IMR-90 (cell line): ENCODE data around the gene SETDB1. TPM values are rescaled to one million over a fixed set of nuclear protein-coding genes. Genes with fewer than 3 reads are reported as not detected.

ENCODE experiments used
- ATAC-seq: fragments of 200-7000 bp; cut with Tn5 transposase; 2 replicates; pipeline ENCODE4 v1.9.1; 2020; ENCODE audit warnings: low read depth, mild to moderate bottlenecking, moderate library complexity
- BruUV-seq: library from RNA; stranded (reverse); fragments of 400-500 nt; replicated peaks from 2 replicates; lab custom pipeline; 2021; lab: Mats Ljungman, UMichigan
- CTCF ChIA-PET: fragments of 300-600 bp; formaldehyde crosslinking; extraction: SDS; loops from one replicate; lab custom pipeline; 2021; ENCODE audit warnings: antibody characterized with exemption; lab: Yijun Ruan, JAX
- POLR2A ChIA-PET: fragments of 300-600 bp; sonication (Branson Sonifier 250); formaldehyde crosslinking; loops from one replicate; lab custom pipeline; 2022; ENCODE audit warnings: antibody characterized with exemption; ENCODE audit not compliant: unreplicated experiment; lab: Charles Lee
- DNase-seq: peaks from one replicate; pipeline ENCODE4 v3.0.0; 2013
- H2AFZ ChIP-seq: replicated peaks from 2 replicates; pipeline ENCODE3; 2013; ENCODE audit warnings: low read length, mild to moderate bottlenecking; ENCODE audit not compliant: poor library complexity
- H2AK5ac ChIP-seq: 2 replicates; pipeline ENCODE4 v1.6.1; 2013; ENCODE audit warnings: low read depth, low read length, inconsistent platforms
- H2AK9ac ChIP-seq: replicated peaks from 2 replicates; pipeline ENCODE3; 2013; ENCODE audit warnings: mild to moderate bottlenecking, low read depth, low read length, moderate library complexity; ENCODE audit not compliant: poor library complexity
- H2BK120ac ChIP-seq: 2 replicates; pipeline ENCODE4 v1.6.1; 2013; ENCODE audit warnings: low read depth, low read length, inconsistent platforms
- H2BK15ac ChIP-seq: 3 replicates; pipeline ENCODE4 v1.6.1; 2013; ENCODE audit warnings: low read depth, low read length, inconsistent platforms
- H2BK20ac ChIP-seq: 2 replicates; pipeline ENCODE4 v1.6.1; 2013; ENCODE audit warnings: low read depth, mild to moderate bottlenecking, inconsistent platforms, low read length, moderate library complexity
- H2BK5ac ChIP-seq: 2 replicates; pipeline ENCODE4 v1.6.1; 2013; ENCODE audit warnings: mild to moderate bottlenecking, low read depth, low read length, inconsistent platforms; ENCODE audit not compliant: poor library complexity, severe bottlenecking
- H3K14ac ChIP-seq: replicated peaks from 2 replicates; pipeline ENCODE4 v1.6.1; 2013; ENCODE audit warnings: low read depth, low read length, inconsistent platforms
- H3K18ac ChIP-seq: 2 replicates; pipeline ENCODE4 v1.6.1; 2013; ENCODE audit warnings: low read depth, low read length, control low read depth
- H3K23ac ChIP-seq: 2 replicates; pipeline ENCODE4 v1.6.1; 2013; ENCODE audit warnings: low read depth, low read length, inconsistent platforms
- H3K27ac ChIP-seq: 2 replicates; pipeline ENCODE4 v1.5.1; 2013; ENCODE audit warnings: mild to moderate bottlenecking, control low read depth, low read length; ENCODE audit not compliant: insufficient read depth
- H3K27me3 ChIP-seq: 2 replicates; pipeline ENCODE4 v1.6.1; 2013; ENCODE audit warnings: low read length; ENCODE audit not compliant: control insufficient read depth, insufficient read depth
- H3K36me3 ChIP-seq: 2 replicates; pipeline ENCODE4 v1.6.1; 2013; ENCODE audit warnings: low read length, mixed read lengths; ENCODE audit not compliant: control insufficient read depth, insufficient read depth
- H3K4ac ChIP-seq: 2 replicates; pipeline ENCODE4 v1.6.1; 2013; ENCODE audit warnings: low read depth, low read length, inconsistent platforms
- H3K4me1 ChIP-seq: 2 replicates; pipeline ENCODE4 v1.6.1; 2013; ENCODE audit warnings: low read length, mixed read lengths; ENCODE audit not compliant: control insufficient read depth, insufficient read depth
- H3K4me2 ChIP-seq: 2 replicates; pipeline ENCODE4 v1.6.1; 2013; ENCODE audit warnings: low read depth, mild to moderate bottlenecking, control low read depth, low read length, moderate library complexity
- H3K4me3 ChIP-seq: 2 replicates; pipeline ENCODE4 v1.5.1; 2013; ENCODE audit warnings: low read depth, mild to moderate bottlenecking, control low read depth, low read length, moderate library complexity; ENCODE audit not compliant: insufficient read depth
- H3K56ac ChIP-seq: 2 replicates; pipeline ENCODE4 v1.6.1; 2013; ENCODE audit warnings: low read length, inconsistent platforms; ENCODE audit not compliant: insufficient read depth; ENCODE audit errors: extremely low read depth
- H3K79me1 ChIP-seq, 2 experiments: 2 replicates each; pipeline ENCODE4 v1.6.1; 2013; ENCODE audit warnings: low read length in 2 of 2, inconsistent platforms in 1 of 2, low read depth in 1 of 2
- H3K9ac ChIP-seq: 2 replicates; pipeline ENCODE4 v1.6.1; 2013; ENCODE audit warnings: low read depth, low read length, control low read depth
- H3K9me1 ChIP-seq: 2 replicates; pipeline ENCODE4 v1.6.1; 2013; ENCODE audit warnings: low read length, inconsistent platforms; ENCODE audit not compliant: insufficient read depth
- H3K9me3 ChIP-seq: 2 replicates; pipeline ENCODE4 v1.6.1; 2013; ENCODE audit warnings: low read length; ENCODE audit not compliant: control insufficient read depth, insufficient read depth
- H4K20me1 ChIP-seq: 2 replicates; pipeline ENCODE4 v1.6.1; 2013; ENCODE audit warnings: low read length, inconsistent platforms; ENCODE audit not compliant: insufficient read depth
- H4K5ac ChIP-seq: 2 replicates; pipeline ENCODE4 v1.6.1; 2013; ENCODE audit warnings: mild to moderate bottlenecking, low read depth, low read length, control low read depth
- H4K8ac ChIP-seq, 2 experiments: 2 replicates each; pipeline ENCODE4 v1.6.1; 2013; ENCODE audit warnings: low read depth in 2 of 2, low read length in 2 of 2, control low read depth in 1 of 2, inconsistent platforms in 1 of 2
- H4K91ac ChIP-seq: 2 replicates; pipeline ENCODE4 v1.6.1; 2013; ENCODE audit warnings: low read depth, low read length, inconsistent platforms; ENCODE audit not compliant: insufficient read depth
- BHLHE40 ChIP-seq: fragments of 150-350 bp; IDR thresholded peaks from 2 replicates; pipeline ENCODE4 v1.6.1; 2016; ENCODE audit warnings: mild to moderate bottlenecking, low read depth, low read length
- FOS ChIP-seq: fragments of 150-350 bp; IDR thresholded peaks from 2 replicates; pipeline ENCODE4 v1.6.1; 2016; ENCODE audit warnings: low read depth, low read length
- NFE2L2 ChIP-seq: fragments of 150-350 bp; IDR thresholded peaks from 2 replicates; pipeline ENCODE4 v1.6.1; 2016; ENCODE audit warnings: low read depth, mild to moderate bottlenecking, low read length
- RAD21 ChIP-seq: IDR thresholded peaks from 2 replicates; pipeline ENCODE4 v1.6.1; 2012; ENCODE audit warnings: low read length, improper control_type of control experiment
- RCOR1 ChIP-seq: IDR thresholded peaks from 2 replicates; pipeline ENCODE4 v1.6.1; 2012; ENCODE audit warnings: mild to moderate bottlenecking, low read length, improper control_type of control experiment; ENCODE audit not compliant: insufficient replicate concordance
- RFX5 ChIP-seq: IDR thresholded peaks from 2 replicates; pipeline ENCODE4 v1.8.0; 2012; ENCODE audit warnings: low read depth, mild to moderate bottlenecking, low read length, moderate library complexity
- SMC3 ChIP-seq: fragments of 150-350 bp; IDR thresholded peaks from 2 replicates; pipeline ENCODE4 v1.6.1; 2016; ENCODE audit warnings: low read depth, mild to moderate bottlenecking, antibody characterized with exemption, low read length, moderate library complexity
- WGBS, 2 experiments: methylation state at CpG; one replicate each; pipeline versions ENCODE4 v1.1.5 to v1.1.7; 2013; ENCODE audit warnings: missing lambda C conversion rate in 2 of 2; ENCODE audit not compliant: insufficient read length in 1 of 2; ENCODE audit errors: extremely low coverage in 2 of 2; 5-methylcytosine and 5-hydroxymethylcytosine counted together
- dilution Hi-C: fragments of 300-500 bp; cut with HindIII; formaldehyde crosslinking; loops from one replicate; pipeline ENCODE4 v1.14.3; 2018; ENCODE audit warnings: low sequenced_read_pairs; ENCODE audit not compliant: unreplicated experiment
- in situ Hi-C: fragments of 300-500 bp; cut with MboI; formaldehyde crosslinking; loops from 3 replicates; pipeline ENCODE4 v1.14.3; 2019; ENCODE audit warnings: low sequenced_read_pairs, inconsistent platforms, mixed read lengths
- intact Hi-C: fragments of 100-400 bp; cut with micrococcal nuclease; formaldehyde crosslinking; loops from 2 replicates; pipeline ENCODE4 v1.10.0; 2022
- polyA plus RNA-seq, 3 experiments: library from polyadenylated mRNA; depleted of rRNA; stranded (reverse); fragments of >200 nt; gene quantifications; 2 replicates each; pipeline ENCODE4 v1.2.3, GENCODE V29; 2012; ENCODE audit warnings: low replicate concordance in 1 of 3
- total RNA-seq: library from RNA; depleted of rRNA; stranded (reverse); fragments of >200 nt; gene quantifications from 2 replicates; pipeline ENCODE4 v1.2.3, GENCODE V29; 2012
- TF ChIP-seq, protein P1 (sequence below): conservative IDR thresholded peaks from 2 replicates; pipeline ENCODE4 v1.5.1; 2012; ENCODE audit warnings: mild to moderate bottlenecking, low read depth, low read length, improper control_type of control experiment
- TF ChIP-seq, protein P2 (sequence below): fragments of 150-350 bp; IDR thresholded peaks from 2 replicates; pipeline ENCODE4 v1.6.1; 2017; ENCODE audit warnings: mild to moderate bottlenecking, antibody characterized with exemption, low read length, low read depth

Gene SETDB1
- total and polyA plus RNA-seq, 2 of the 4 experiments (the other 2 are of a cell fraction), result 18.7 to 22.9 TPM

DNA sequence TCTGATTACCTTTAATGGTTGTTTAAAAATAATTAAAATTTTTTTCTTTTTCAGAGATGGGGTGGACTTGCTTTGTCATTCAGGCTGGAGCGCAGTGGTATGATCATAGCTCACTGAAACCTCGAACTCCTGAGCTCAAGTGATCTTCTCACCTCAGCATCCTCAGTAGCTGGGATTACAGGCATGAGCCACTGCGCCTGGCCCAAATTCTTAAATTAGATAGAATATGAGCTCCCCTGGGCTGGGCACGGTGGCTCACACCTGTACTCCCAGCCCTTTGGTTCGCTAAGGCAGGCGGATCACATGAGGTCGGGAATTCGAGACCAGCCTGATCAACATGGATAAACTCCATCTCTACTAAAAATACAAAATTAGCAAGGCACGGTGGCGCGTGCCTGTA is 31.5 kb downstream of the SETDB1 start:
- Histone ChIP-seq H2BK20ac (no peak overlapping the region), H2BK5ac (no peak overlapping the region), H3K4me3 (no peak overlapping the region), H2AK5ac (no peak overlapping the region), H3K56ac (no peak overlapping the region), H4K5ac (no peak overlapping the region), H3K27me3 (no peaks in the 10 kb centered on the region), H3K4ac (no peak overlapping the region), H4K20me1 (no peaks in the 10 kb centered on the region), H3K4me1 (no peaks in the 10 kb centered on the region), H2BK15ac (no peak overlapping the region), H3K9me3 (no peaks in the 10 kb centered on the region), H3K36me3 (peaks cover 48% of the 10 kb centered on the region), H2AK9ac (no peak overlapping the region), H4K91ac (no peak overlapping the region), H3K79me1 (peaks cover 0 to 10% of the 10 kb centered on the region in 2 experiments; a peak in 3 of 4 replicates), H3K9me1 (no peaks in the 10 kb centered on the region), H4K8ac (no peak overlapping the region), H3K27ac (no peak overlapping the region), H2BK120ac (no peak overlapping the region), H3K23ac (no peak overlapping the region), H3K9ac (no peak overlapping the region), H3K14ac (no peak overlapping the region), H3K4me2 (no peak overlapping the region), H2AFZ (no peak overlapping the region), H3K18ac (no peak overlapping the region)
- intact Hi-C loops (no loop called here), in situ Hi-C loops (no loop called here), dilution Hi-C loops (no loop called here)
- no CpG with 5 or more reads among the region's 11 CpGs for WGBS, 2 experiments
- ATAC-seq, result no peak
- TF ChIP-seq, protein P1, sequence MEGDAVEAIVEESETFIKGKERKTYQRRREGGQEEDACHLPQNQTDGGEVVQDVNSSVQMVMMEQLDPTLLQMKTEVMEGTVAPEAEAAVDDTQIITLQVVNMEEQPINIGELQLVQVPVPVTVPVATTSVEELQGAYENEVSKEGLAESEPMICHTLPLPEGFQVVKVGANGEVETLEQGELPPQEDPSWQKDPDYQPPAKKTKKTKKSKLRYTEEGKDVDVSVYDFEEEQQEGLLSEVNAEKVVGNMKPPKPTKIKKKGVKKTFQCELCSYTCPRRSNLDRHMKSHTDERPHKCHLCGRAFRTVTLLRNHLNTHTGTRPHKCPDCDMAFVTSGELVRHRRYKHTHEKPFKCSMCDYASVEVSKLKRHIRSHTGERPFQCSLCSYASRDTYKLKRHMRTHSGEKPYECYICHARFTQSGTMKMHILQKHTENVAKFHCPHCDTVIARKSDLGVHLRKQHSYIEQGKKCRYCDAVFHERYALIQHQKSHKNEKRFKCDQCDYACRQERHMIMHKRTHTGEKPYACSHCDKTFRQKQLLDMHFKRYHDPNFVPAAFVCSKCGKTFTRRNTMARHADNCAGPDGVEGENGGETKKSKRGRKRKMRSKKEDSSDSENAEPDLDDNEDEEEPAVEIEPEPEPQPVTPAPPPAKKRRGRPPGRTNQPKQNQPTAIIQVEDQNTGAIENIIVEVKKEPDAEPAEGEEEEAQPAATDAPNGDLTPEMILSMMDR, result no peak
- TF ChIP-seq, protein P2, sequence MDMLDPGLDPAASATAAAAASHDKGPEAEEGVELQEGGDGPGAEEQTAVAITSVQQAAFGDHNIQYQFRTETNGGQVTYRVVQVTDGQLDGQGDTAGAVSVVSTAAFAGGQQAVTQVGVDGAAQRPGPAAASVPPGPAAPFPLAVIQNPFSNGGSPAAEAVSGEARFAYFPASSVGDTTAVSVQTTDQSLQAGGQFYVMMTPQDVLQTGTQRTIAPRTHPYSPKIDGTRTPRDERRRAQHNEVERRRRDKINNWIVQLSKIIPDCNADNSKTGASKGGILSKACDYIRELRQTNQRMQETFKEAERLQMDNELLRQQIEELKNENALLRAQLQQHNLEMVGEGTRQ, result no peak
- no peak for TF ChIP-seq FOS
- no peak for TF ChIP-seq NFE2L2
- TF ChIP-seq BHLHE40, result no peak
- TF ChIP-seq SMC3, result no peak
- no peak for TF ChIP-seq RAD21
- no peak for TF ChIP-seq RCOR1
- no peak for TF ChIP-seq RFX5
- CTCF ChIA-PET, result interaction anchor here (0.6 to 0.9 kb wide), 4 partner anchors 22 to 142 kb away, joined by 3 to 5 read pairs (median 4); no protein-coding TSS in a partner anchor
- no TSS peak for BruUV-seq
- POLR2A ChIA-PET, result no interaction called here
- no peak for DNase-seq
